NCI-H1436 treated with DMSO at 0.1 percent for 48 hours (cell line): ENCODE results near the gene NRP1.
"Not testable (repeated sequence)": the region's sequence is repeated elsewhere in the genome, so short reads cannot be mapped to it uniquely, and the experiment has no call there.

Experiments used
- DNase-seq: peaks from one replicate; lab custom pipeline; 2025; lab: John Stamatoyannopoulos, UW

The NRP1 gene

GRCh38 chr10:33237736-33238624 lies 96.5 kb downstream of the NRP1 start:
- no peak for DNase-seq

- no peak for DNase-seq
These were observed 97.6 kb downstream of the NRP1 start for GRCh38 chr10:33236916-33237315.

- DNase-seq = no peak
These were observed 98.5 kb downstream of the NRP1 start for GRCh38 chr10:33235951-33236350.

- no peak for DNase-seq
These were observed 99.1 kb downstream of the NRP1 start for GRCh38 chr10:33235251-33235884.

GRCh38 chr10:33234831-33235237 lies 99.6 kb downstream of the NRP1 start:
- no peak for DNase-seq

GRCh38 chr10:33233635-33234034 lies 100.8 kb downstream of the NRP1 start:
- no peak for DNase-seq

- no peak for DNase-seq
These were observed 101.2 kb downstream of the NRP1 start for GRCh38 chr10:33233221-33233620.

- DNase-seq = no peak
These were observed 102.7 kb downstream of the NRP1 start for GRCh38 chr10:33231621-33232350.

- DNase-seq = no peak
These were observed 104.6 kb downstream of the NRP1 start for GRCh38 chr10:33229949-33230267.

- DNase-seq = no peak
These were observed 105.1 kb downstream of the NRP1 start for GRCh38 chr10:33229252-33229948.

GRCh38 chr10:33228426-33228825 lies 106.0 kb downstream of the NRP1 start:
- no peak for DNase-seq

- no peak for DNase-seq
These were observed 107.0 kb downstream of the NRP1 start for GRCh38 chr10:33227489-33227888.

- no peak for DNase-seq
These were observed 110.1 kb downstream of the NRP1 start for GRCh38 chr10:33224251-33224965.

GRCh38 chr10:33223326-33224000 lies 111.0 kb downstream of the NRP1 start:
- no peak for DNase-seq

- not testable (repeated sequence) for DNase-seq
These were observed 112.2 kb downstream of the NRP1 start for GRCh38 chr10:33222304-33222703.

GRCh38 chr10:33217854-33218253 lies 116.6 kb downstream of the NRP1 start:
- DNase-seq = no peak

GRCh38 chr10:33216661-33217427 lies 117.6 kb downstream of the NRP1 start:
- no peak for DNase-seq

- DNase-seq = no peak
These were observed 118.8 kb downstream of the NRP1 start for GRCh38 chr10:33215635-33216034.

- no peak for DNase-seq
These were observed 119.3 kb downstream of the NRP1 start for GRCh38 chr10:33215154-33215553.

GRCh38 chr10:33214174-33214573 lies 120.3 kb downstream of the NRP1 start:
- no peak for DNase-seq
